DMS 273 (cell line): ENCODE results near the gene ZMIZ1.
A peak's percentile ranks its signal among the peaks of the same experiment; 100 is the strongest.

Experiments
- DNase-seq: peaks from one replicate; lab custom pipeline; 2025; ENCODE audit not compliant: unreplicated experiment; lab: John Stamatoyannopoulos, UW

Gene ZMIZ1

GRCh38 chr10:79148452-79149344 lies 79.9 kb downstream of the ZMIZ1 start:
- DNase-seq = no peak

GRCh38 chr10:79149345-79149661 lies 80.5 kb downstream of the ZMIZ1 start:
- DNase-seq = no peak

GRCh38 chr10:79149662-79150443 lies 81.1 kb downstream of the ZMIZ1 start:
- peak; percentile 30 for DNase-seq

- DNase-seq = no peak
Measured at GRCh38 chr10:79150444-79150754, 81.6 kb downstream of the ZMIZ1 start.

GRCh38 chr10:79152423-79152817 lies 83.7 kb downstream of the ZMIZ1 start:
- no peak for DNase-seq

GRCh38 chr10:79153745-79154144 lies 85.0 kb downstream of the ZMIZ1 start:
- DNase-seq = no peak

GRCh38 chr10:79155301-79156081 lies 86.7 kb downstream of the ZMIZ1 start:
- DNase-seq = no peak

GRCh38 chr10:79156334-79157274 lies 87.8 kb downstream of the ZMIZ1 start:
- no peak for DNase-seq

- DNase-seq = no peak
Measured at GRCh38 chr10:79158004-79158340, 89.2 kb downstream of the ZMIZ1 start.

- no peak for DNase-seq
Measured at GRCh38 chr10:79158402-79159097, 89.8 kb downstream of the ZMIZ1 start.

- DNase-seq = no peak
Measured at GRCh38 chr10:79159141-79159651, 90.4 kb downstream of the ZMIZ1 start.

- DNase-seq = no peak
Measured at GRCh38 chr10:79159785-79160184, 91.0 kb downstream of the ZMIZ1 start.

- no peak for DNase-seq
Measured at GRCh38 chr10:79160191-79160590, 91.4 kb downstream of the ZMIZ1 start.

GRCh38 chr10:79161557-79161956 lies 92.8 kb downstream of the ZMIZ1 start:
- no peak for DNase-seq

GRCh38 chr10:79162022-79162421 lies 93.3 kb downstream of the ZMIZ1 start:
- no peak for DNase-seq

- peak; percentile 18 for DNase-seq
Measured at GRCh38 chr10:79162861-79163665, 94.3 kb downstream of the ZMIZ1 start.

GRCh38 chr10:79163666-79163975 lies 94.9 kb downstream of the ZMIZ1 start:
- DNase-seq = no peak

GRCh38 chr10:79164075-79164474 lies 95.3 kb downstream of the ZMIZ1 start:
- DNase-seq = no peak

- DNase-seq = peak; percentile 81
Measured at GRCh38 chr10:79165070-79165778, 96.5 kb downstream of the ZMIZ1 start.
